SU-DHL-6 (cell line): Measurements from ENCODE around the gene CTBS.

Experiments
- H2AFZ ChIP-seq: fragments of 200-600 bp; sonication (generic); 2 replicates; pipeline ENCODE4 v1.6.1; 2014; ENCODE audit warnings: low read depth, mild to moderate bottlenecking, moderate library complexity, mixed read lengths, antibody characterized with exemption, low read length; ENCODE audit not compliant: severe bottlenecking
- H3F3A ChIP-seq: fragments of 200-600 bp; shearing (Covaris generic); 2 replicates; pipeline ENCODE4 v1.6.0; 2016; ENCODE audit warnings: antibody characterized with exemption, mild to moderate bottlenecking; ENCODE audit not compliant: insufficient read depth
- H3K27ac ChIP-seq: fragments of 200-600 bp; sonication (generic); 2 replicates; pipeline ENCODE4 v1.5.1; 2016; ENCODE audit warnings: low read depth, mild to moderate bottlenecking, low read length, moderate library complexity, mixed read lengths
- H3K27me3 ChIP-seq: fragments of 200-600 bp; sonication (generic), shearing (Covaris generic); 2 replicates; pipeline ENCODE4 v1.6.0; 2014; ENCODE audit warnings: mild to moderate bottlenecking, low read length
- H3K36me3 ChIP-seq: fragments of 200-600 bp; sonication (generic); 2 replicates; pipeline ENCODE4 v1.6.1; 2014; ENCODE audit warnings: mild to moderate bottlenecking, low read length, mixed read lengths
- H3K4me2 ChIP-seq: fragments of 300-600, 200-600 bp; shearing (Covaris generic), sonication (generic); 2 replicates; pipeline ENCODE4 v1.6.0; 2014; ENCODE audit warnings: low read length, low read depth, mild to moderate bottlenecking; ENCODE audit not compliant: poor library complexity, severe bottlenecking
- H3K4me3 ChIP-seq: fragments of 200-600 bp; sonication (generic); 2 replicates; pipeline ENCODE4 v1.5.1; 2014; ENCODE audit warnings: antibody characterized with exemption, low read length, mild to moderate bottlenecking, mixed read lengths; ENCODE audit not compliant: insufficient read depth, poor library complexity, severe bottlenecking
- H3K79me2 ChIP-seq: fragments of 200-600 bp; sonication (generic); 2 replicates; pipeline ENCODE4 v1.6.1; 2014; ENCODE audit warnings: mild to moderate bottlenecking, low read length, moderate library complexity; ENCODE audit not compliant: insufficient read depth
- H3K9ac ChIP-seq: fragments of 200-600 bp; sonication (generic); 2 replicates; pipeline ENCODE4 v1.7.0; 2014; ENCODE audit warnings: mild to moderate bottlenecking, low read length
- H3K9me2 ChIP-seq: fragments of 200-600 bp; sonication (generic); replicated peaks from 2 replicates; pipeline ENCODE4 v1.6.1; 2014; ENCODE audit warnings: low read length; ENCODE audit not compliant: insufficient read depth
- H3K9me3 ChIP-seq: fragments of 200-600 bp; sonication (generic); 2 replicates; pipeline ENCODE4 v1.6.1; 2014; ENCODE audit warnings: low read length, mixed read lengths; ENCODE audit not compliant: insufficient read depth
- H4K20me1 ChIP-seq: fragments of 200-600 bp; sonication (generic); 2 replicates; pipeline ENCODE4 v1.6.1; 2014; ENCODE audit warnings: low read depth, mild to moderate bottlenecking, antibody characterized with exemption, low read length, moderate library complexity, mixed read lengths
- EZH2phosphoT487 ChIP-seq: fragments of 200-600 bp; sonication (generic), shearing (Covaris generic); conservative IDR thresholded peaks from 2 replicates; pipeline ENCODE4 v1.6.1; 2018; ENCODE audit warnings: mild to moderate bottlenecking, antibody characterized with exemption, low read length, moderate library complexity, mixed read lengths
- TF ChIP-seq, protein P1 (sequence below): fragments of 200-600 bp; sonication (generic); IDR thresholded peaks from one replicate; pipeline ENCODE4 v1.5.1; 2017; ENCODE audit warnings: antibody characterized with exemption, mild to moderate bottlenecking, low read length, moderate library complexity; ENCODE audit not compliant: insufficient read depth, poor library complexity, severe bottlenecking

Gene CTBS

GRCh38 chr1:84585803-84586202 is 11.6 kb upstream of the CTBS start:
- no peaks in the 10 kb centered on the region for H3K36me3 ChIP-seq
- no peaks in the 10 kb centered on the region for H3K9me2 ChIP-seq
- no peaks in the 10 kb centered on the region for H3K9me3 ChIP-seq
- H3F3A ChIP-seq: no peaks in the 10 kb centered on the region
- TF ChIP-seq EZH2phosphoT487: no peak
- H3K4me2 ChIP-seq: no peak overlapping the region
- no peak overlapping the region for H3K9ac ChIP-seq
- no peaks in the 10 kb centered on the region for H3K79me2 ChIP-seq
- no peak overlapping the region for H3K27ac ChIP-seq
- no peaks in the 10 kb centered on the region for H4K20me1 ChIP-seq
- no peak overlapping the region for H3K4me3 ChIP-seq
- no peaks in the 10 kb centered on the region for H3K27me3 ChIP-seq
- H2AFZ ChIP-seq: no peak overlapping the region

DNA sequence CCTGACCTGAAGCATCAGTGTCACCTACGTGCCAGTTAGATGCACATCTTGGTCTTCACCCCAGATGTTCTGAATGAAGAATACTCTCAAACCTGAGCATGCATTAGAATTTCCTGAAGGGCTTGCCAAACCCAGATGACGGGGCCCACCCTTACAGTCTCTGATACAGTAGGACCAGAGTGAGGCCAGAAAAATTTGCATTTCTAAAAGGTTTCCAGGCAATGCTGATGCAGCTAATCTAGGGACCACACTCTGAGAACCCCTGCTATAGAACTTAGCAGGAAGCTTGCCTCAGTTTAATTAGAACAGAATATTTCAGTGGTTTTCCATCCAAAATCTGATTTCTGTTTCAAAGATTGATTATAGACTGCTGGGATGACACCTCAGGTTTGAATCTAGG is 9.9 kb upstream of the CTBS start:
- H2AFZ ChIP-seq: no peak overlapping the region
- H3K9ac ChIP-seq: no peak overlapping the region
- no peak overlapping the region for H3K4me3 ChIP-seq
- H3K9me3 ChIP-seq: no peaks in the 10 kb centered on the region
- no peaks in the 10 kb centered on the region for H3K9me2 ChIP-seq
- H3K4me2 ChIP-seq: no peak overlapping the region
- no peaks in the 10 kb centered on the region for H3K27me3 ChIP-seq
- no peaks in the 10 kb centered on the region for H3F3A ChIP-seq
- H3K36me3 ChIP-seq: no peaks in the 10 kb centered on the region
- H4K20me1 ChIP-seq: no peaks in the 10 kb centered on the region
- H3K27ac ChIP-seq: no peak overlapping the region
- no peaks in the 10 kb centered on the region for H3K79me2 ChIP-seq
- TF ChIP-seq, protein P1, sequence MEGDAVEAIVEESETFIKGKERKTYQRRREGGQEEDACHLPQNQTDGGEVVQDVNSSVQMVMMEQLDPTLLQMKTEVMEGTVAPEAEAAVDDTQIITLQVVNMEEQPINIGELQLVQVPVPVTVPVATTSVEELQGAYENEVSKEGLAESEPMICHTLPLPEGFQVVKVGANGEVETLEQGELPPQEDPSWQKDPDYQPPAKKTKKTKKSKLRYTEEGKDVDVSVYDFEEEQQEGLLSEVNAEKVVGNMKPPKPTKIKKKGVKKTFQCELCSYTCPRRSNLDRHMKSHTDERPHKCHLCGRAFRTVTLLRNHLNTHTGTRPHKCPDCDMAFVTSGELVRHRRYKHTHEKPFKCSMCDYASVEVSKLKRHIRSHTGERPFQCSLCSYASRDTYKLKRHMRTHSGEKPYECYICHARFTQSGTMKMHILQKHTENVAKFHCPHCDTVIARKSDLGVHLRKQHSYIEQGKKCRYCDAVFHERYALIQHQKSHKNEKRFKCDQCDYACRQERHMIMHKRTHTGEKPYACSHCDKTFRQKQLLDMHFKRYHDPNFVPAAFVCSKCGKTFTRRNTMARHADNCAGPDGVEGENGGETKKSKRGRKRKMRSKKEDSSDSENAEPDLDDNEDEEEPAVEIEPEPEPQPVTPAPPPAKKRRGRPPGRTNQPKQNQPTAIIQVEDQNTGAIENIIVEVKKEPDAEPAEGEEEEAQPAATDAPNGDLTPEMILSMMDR: no peak

DNA sequence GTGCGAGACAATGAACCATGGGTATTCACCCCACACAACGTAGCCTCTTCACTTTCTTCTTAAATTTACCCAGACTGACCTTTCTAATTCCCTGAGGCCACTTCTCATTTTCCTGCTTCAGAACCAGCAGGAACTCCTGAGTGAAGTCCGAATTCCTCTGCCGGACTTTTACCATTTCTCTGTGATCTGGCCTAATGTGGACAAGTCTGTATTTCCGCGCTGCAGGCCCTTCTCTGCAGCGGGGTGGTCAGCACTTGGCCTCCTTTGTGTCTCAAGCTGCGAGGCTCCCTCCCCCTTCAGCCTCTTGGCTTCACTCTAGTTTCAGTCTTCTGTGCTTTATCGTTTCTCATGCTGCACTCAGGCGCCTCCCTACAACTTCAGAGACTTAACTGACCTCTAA is 9.4 kb upstream of the CTBS start:
- Histone ChIP-seq H2AFZ (no peak overlapping the region), H3K4me2 (no peak overlapping the region)

GRCh38 chr1:84582802-84583587 is 8.8 kb upstream of the CTBS start:
- no peak overlapping the region for H3K9ac ChIP-seq
- no peaks in the 10 kb centered on the region for H3K79me2 ChIP-seq
- H3K4me3 ChIP-seq: no peak overlapping the region
- H3K9me3 ChIP-seq: no peaks in the 10 kb centered on the region
- H3K9me2 ChIP-seq: no peaks in the 10 kb centered on the region
- H3K27me3 ChIP-seq: no peaks in the 10 kb centered on the region
- TF ChIP-seq, protein P1: no peak
- no peak for TF ChIP-seq EZH2phosphoT487
- H4K20me1 ChIP-seq: no peaks in the 10 kb centered on the region
- H2AFZ ChIP-seq: no peak overlapping the region
- H3K27ac ChIP-seq: no peak overlapping the region
- no peaks in the 10 kb centered on the region for H3F3A ChIP-seq
- H3K4me2 ChIP-seq: no peak overlapping the region
- no peaks in the 10 kb centered on the region for H3K36me3 ChIP-seq

More for the DNA sequence above, 9.4 kb upstream of the CTBS start:
- no peak overlapping the region for H3K4me3 ChIP-seq
- no peaks in the 10 kb centered on the region for H3K36me3 ChIP-seq
- H3K27ac ChIP-seq: no peak overlapping the region
- H3K9ac ChIP-seq: no peak overlapping the region
- no peaks in the 10 kb centered on the region for H4K20me1 ChIP-seq
- H3K9me3 ChIP-seq: no peaks in the 10 kb centered on the region
- H3F3A ChIP-seq: no peaks in the 10 kb centered on the region
- no peaks in the 10 kb centered on the region for H3K27me3 ChIP-seq
- TF ChIP-seq, protein P1: no peak
- no peak for TF ChIP-seq EZH2phosphoT487
- H3K79me2 ChIP-seq: no peaks in the 10 kb centered on the region
- no peaks in the 10 kb centered on the region for H3K9me2 ChIP-seq
